Epithelial cell of proximal tubule (primary cell): ENCODE results near the gene DCUN1D5. TPM values are rescaled to one million over a fixed set of nuclear protein-coding genes. Genes with fewer than 3 reads are reported as not detected.

Experiments
- DNase-seq: peaks from one replicate; pipeline ENCODE4 v3.0.0-alpha.2; 2011; ENCODE audit warnings: low read depth
- H3K4me3 ChIP-seq: 2 replicates; pipeline ENCODE4 v1.5.1; 2011; ENCODE audit warnings: low read depth, mild to moderate bottlenecking, low read length
- CTCF ChIP-seq: conservative IDR thresholded peaks from 2 replicates; pipeline ENCODE4 v1.5.1; 2012; ENCODE audit warnings: low read depth, mild to moderate bottlenecking, low read length
- total RNA-seq: library from RNA; depleted of rRNA; stranded (reverse); fragments of >200 nt; gene quantifications from 2 replicates; pipeline ENCODE4 v1.2.3, GENCODE V29; 2015

DCUN1D5 gene
- total RNA-seq, 1 donor from 2014 or later = 66.5 TPM

GRCh38 chr11:103050351-103050750, 41.6 kb downstream of the DCUN1D5 start:
- TF ChIP-seq CTCF = no peak
- no peak overlapping the region for H3K4me3 ChIP-seq
- no peak for DNase-seq

GRCh38 chr11:103047837-103048236, 44.1 kb downstream of the DCUN1D5 start:
- DNase-seq = no peak
- no peak for TF ChIP-seq CTCF
- no peak overlapping the region for H3K4me3 ChIP-seq

GRCh38 chr11:103043826-103044678, 47.9 kb downstream of the DCUN1D5 start:
- TF ChIP-seq CTCF = no peak
- no peak for DNase-seq

GRCh38 chr11:103042161-103042560, 49.8 kb downstream of the DCUN1D5 start:
- H3K4me3 ChIP-seq = no peak overlapping the region
- no peak for TF ChIP-seq CTCF
- no peak for DNase-seq

More at GRCh38 chr11:103043826-103044678, 47.9 kb downstream of the DCUN1D5 start:
- H3K4me3 ChIP-seq = no peak overlapping the region

- DNase-seq = no peak
- TF ChIP-seq CTCF = peak; percentile 65
- H3K4me3 ChIP-seq = no peak overlapping the region
These were observed 56.0 kb downstream of the DCUN1D5 start for GRCh38 chr11:103035791-103036434.

GRCh38 chr11:103035216-103035615, 56.7 kb downstream of the DCUN1D5 start:
- TF ChIP-seq CTCF = no peak
- no peak overlapping the region for H3K4me3 ChIP-seq
- no peak for DNase-seq

GRCh38 chr11:103031834-103032233, 60.1 kb downstream of the DCUN1D5 start:
- no peak for DNase-seq
- no peak overlapping the region for H3K4me3 ChIP-seq
- TF ChIP-seq CTCF = no peak
